ENCODE results near the gene PPP1R37. TPM values are rescaled to one million over a fixed set of nuclear protein-coding genes. Genes with fewer than 3 reads are reported as not detected.

Gene PPP1R37
- total RNA-seq, 2 experiments from 2014 or later = 13.3 to 15.3 TPM

DNA sequence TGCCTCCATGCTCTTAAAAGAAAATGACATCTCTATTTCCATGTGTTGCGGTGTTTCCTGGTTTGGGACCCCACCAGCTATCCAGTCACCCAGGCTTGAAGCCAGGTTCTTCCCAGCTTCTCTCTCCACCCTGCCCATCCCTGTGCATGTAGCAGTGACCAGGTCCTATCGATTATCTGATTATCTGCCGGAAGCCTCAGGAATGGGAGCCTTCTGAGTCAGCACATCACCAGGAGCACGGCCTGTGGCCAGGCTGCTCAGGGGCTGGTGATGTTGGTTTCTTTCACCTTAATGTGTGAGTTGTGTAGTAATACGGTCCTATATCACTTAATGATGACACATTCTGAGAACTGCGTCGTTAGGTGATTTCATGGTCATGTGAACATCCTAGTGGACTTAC lies 33.7 kb downstream of the PPP1R37 start:
- no peaks in the 10 kb centered on the region for H3K27me3 Mint-ChIP-seq
- H3K36me3 Mint-ChIP-seq = no peaks in the 10 kb centered on the region
- peaks cover 24% of the 10 kb centered on the region for H3K4me1 Mint-ChIP-seq
- no peak overlapping the region for H3K4me3 Mint-ChIP-seq
- H3K27ac Mint-ChIP-seq = no peak overlapping the region
- no peak for DNase-seq
- H3K9me3 Mint-ChIP-seq = no peaks in the 10 kb centered on the region

DNA sequence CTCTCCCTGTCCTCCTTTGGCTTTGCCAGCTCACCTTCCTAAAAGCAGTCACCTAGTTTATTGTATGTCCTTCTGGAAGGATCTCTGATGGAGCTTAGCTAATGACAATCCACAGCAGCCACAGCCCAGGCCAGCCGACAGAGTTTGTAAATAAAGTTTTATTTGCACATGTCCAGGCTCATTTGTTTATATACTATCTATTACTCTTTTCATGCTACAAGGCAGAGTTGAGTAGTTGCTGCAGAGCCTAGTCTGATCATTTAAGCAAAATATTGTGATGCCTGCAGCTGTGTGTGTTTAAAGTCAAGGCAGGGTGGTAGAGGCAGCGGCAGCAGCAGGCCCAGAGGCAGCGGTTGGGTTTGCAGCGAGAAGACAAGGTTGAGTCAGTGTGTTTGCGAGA lies 35.2 kb downstream of the PPP1R37 start:
- Mint-ChIP-seq H3K4me1 (peaks cover 16% of the 10 kb centered on the region), H3K4me3 (no peak overlapping the region), H3K27ac (no peak overlapping the region), H3K27me3 (no peaks in the 10 kb centered on the region), H3K36me3 (no peaks in the 10 kb centered on the region), H3K9me3 (no peaks in the 10 kb centered on the region)
- DNase-seq = no peak

DNA sequence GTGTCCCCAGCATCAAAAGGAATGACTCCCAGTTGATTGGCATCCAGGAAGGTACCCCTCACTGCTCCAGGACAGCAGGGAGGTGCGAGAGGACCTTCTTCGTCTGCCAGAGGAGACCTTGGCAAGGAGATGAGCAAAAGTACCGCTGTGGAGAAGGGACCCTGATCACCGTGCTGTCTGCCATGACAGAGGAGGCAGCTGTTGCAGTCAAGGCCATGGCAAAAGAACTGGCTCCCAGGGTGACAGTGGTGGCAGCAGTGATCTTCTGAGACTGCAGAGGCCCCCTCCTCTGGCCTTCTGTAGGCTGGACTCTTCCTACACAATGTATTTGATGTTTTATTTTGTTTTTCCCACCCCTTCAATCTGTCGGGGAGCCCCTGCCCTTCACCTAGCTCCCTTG lies 35.8 kb downstream of the PPP1R37 start:
- no peak overlapping the region for H3K27ac Mint-ChIP-seq
- no peaks in the 10 kb centered on the region for H3K9me3 Mint-ChIP-seq
- peaks cover 16% of the 10 kb centered on the region for H3K4me1 Mint-ChIP-seq
- no peak for DNase-seq
- H3K4me3 Mint-ChIP-seq = no peak overlapping the region
- no peaks in the 10 kb centered on the region for H3K36me3 Mint-ChIP-seq
- no peaks in the 10 kb centered on the region for H3K27me3 Mint-ChIP-seq

GRCh38 chr19:45130236-45130635 lies 37.3 kb downstream of the PPP1R37 start:
- H3K4me3 Mint-ChIP-seq = no peak overlapping the region
- no peak overlapping the region for H3K27ac Mint-ChIP-seq
- no peaks in the 10 kb centered on the region for H3K9me3 Mint-ChIP-seq
- peaks cover 16% of the 10 kb centered on the region for H3K4me1 Mint-ChIP-seq
- no peaks in the 10 kb centered on the region for H3K27me3 Mint-ChIP-seq
- H3K36me3 Mint-ChIP-seq = no peaks in the 10 kb centered on the region
- DNase-seq = no peak

- Mint-ChIP-seq H3K4me3 (no peak overlapping the region), H3K4me1 (peaks cover 11% of the 10 kb centered on the region), H3K27me3 (no peaks in the 10 kb centered on the region), H3K36me3 (no peaks in the 10 kb centered on the region), H3K9me3 (no peaks in the 10 kb centered on the region), H3K27ac (no peak overlapping the region)
- no peak for DNase-seq
Measured at GRCh38 chr19:45130888-45131615, 38.1 kb downstream of the PPP1R37 start.

DNA sequence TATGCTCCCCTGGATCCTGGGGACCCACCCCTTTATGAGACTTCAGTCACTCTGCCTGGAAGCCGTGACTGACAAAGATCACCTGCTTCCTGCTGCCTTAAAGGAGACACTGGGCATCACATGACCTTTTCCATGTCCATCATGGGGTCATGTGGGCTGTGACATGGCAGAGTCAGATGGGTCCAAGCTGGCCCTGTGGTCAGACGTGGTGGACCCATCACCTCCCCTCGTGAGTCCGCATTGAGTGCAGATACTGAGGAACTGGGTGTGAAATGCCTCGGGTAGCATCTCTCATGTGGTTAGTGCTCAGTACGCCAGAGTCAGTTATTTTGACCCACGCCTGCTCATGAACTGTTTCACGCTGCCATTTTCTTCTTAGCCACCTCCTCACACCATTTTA lies 40.7 kb downstream of the PPP1R37 start:
- no peaks in the 10 kb centered on the region for H3K27me3 Mint-ChIP-seq
- H3K9me3 Mint-ChIP-seq = no peaks in the 10 kb centered on the region
- no peak for DNase-seq
- no peak overlapping the region for H3K27ac Mint-ChIP-seq
- H3K4me3 Mint-ChIP-seq = no peak overlapping the region
- peaks cover 13% of the 10 kb centered on the region for H3K4me1 Mint-ChIP-seq
- H3K36me3 Mint-ChIP-seq = no peaks in the 10 kb centered on the region

DNA sequence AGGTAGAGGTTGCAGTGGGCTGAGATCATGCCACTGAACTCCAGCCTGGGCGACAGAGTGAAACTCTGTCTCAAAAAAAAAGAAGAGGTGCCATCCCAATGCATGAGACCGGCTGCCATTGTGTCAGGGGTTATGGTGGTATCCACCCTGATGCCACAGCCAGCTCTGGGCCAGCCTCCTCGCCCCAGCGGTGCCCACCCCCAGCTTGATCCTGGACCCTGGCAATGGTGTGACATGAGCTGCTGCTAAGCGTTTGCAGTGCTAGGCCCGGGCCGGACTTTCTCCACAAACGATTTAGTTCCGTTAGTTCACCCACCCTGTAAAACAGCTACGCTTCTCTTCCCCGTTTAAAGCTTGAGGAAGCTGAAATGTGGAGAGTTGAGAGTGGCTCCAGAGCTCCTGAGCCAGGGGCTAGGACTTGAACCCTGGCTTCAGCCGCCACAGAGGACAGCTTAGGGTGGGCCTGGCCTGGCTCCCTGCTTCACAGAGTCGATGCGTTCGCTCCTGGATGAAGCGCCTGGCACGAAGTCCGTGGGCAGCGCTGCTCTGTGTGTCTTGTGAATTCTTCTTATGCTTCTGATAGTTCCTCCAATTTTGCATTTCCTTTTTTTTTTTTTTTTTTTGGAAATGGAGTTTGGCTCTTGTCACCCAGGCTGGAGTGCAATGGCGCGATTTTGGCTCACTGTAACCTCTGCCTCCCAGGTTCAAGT lies 42.4 kb downstream of the PPP1R37 start:
- Mint-ChIP-seq H3K36me3 (no peaks in the 10 kb centered on the region), H3K9me3 (no peaks in the 10 kb centered on the region), H3K27ac (no peak overlapping the region), H3K4me3 (no peak overlapping the region), H3K27me3 (no peaks in the 10 kb centered on the region), H3K4me1 (peaks cover 13% of the 10 kb centered on the region)
- DNase-seq = no peak

GRCh38 chr19:45136507-45137178 lies 43.7 kb downstream of the PPP1R37 start:
- no peaks in the 10 kb centered on the region for H3K36me3 Mint-ChIP-seq
- no peak overlapping the region for H3K4me3 Mint-ChIP-seq
- H3K27ac Mint-ChIP-seq = no peak overlapping the region
- H3K27me3 Mint-ChIP-seq = no peaks in the 10 kb centered on the region
- H3K9me3 Mint-ChIP-seq = no peaks in the 10 kb centered on the region
- peaks cover 6% of the 10 kb centered on the region for H3K4me1 Mint-ChIP-seq
- DNase-seq = no peak

DNA sequence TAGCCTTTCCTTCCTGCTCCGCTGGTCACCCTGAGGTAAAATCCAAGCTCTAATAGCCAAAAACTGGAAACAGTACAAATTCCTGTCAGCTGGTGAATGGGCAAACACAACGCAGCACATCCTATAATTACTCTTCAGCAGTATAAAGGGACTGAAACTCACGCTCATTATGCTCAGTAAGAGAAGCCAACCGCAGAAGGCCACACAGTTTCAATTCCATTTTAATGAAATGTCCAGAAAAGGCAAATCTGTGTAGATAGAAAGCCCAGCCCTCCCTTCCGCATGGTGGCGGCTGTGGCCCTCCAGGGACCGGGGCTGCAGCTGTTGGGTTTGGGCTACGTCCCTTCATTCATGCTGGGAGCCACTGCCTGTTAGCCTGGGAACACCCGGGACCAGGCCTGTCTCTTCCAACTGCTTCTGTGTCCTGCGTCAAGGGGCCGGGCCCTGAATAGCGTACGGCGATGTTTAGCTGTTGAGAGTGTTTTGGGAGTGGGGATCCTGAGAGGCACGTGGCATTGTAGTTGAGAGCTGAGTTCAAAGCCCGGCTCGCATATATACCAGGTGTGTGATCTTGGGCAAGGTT lies 44.3 kb downstream of the PPP1R37 start:
- Mint-ChIP-seq H3K27me3 (no peaks in the 10 kb centered on the region), H3K4me1 (peaks cover 6% of the 10 kb centered on the region), H3K4me3 (no peak overlapping the region), H3K36me3 (no peaks in the 10 kb centered on the region), H3K9me3 (no peaks in the 10 kb centered on the region), H3K27ac (no peak overlapping the region)
- DNase-seq = no peak

- H3K4me3 Mint-ChIP-seq = no peak overlapping the region
- H3K27me3 Mint-ChIP-seq = no peaks in the 10 kb centered on the region
- no peak overlapping the region for H3K27ac Mint-ChIP-seq
- peaks cover 8% of the 10 kb centered on the region for H3K4me1 Mint-ChIP-seq
- H3K36me3 Mint-ChIP-seq = peaks cover 7% of the 10 kb centered on the region
- H3K9me3 Mint-ChIP-seq = no peaks in the 10 kb centered on the region
- no peak for DNase-seq
Measured at GRCh38 chr19:45138303-45138751, 45.3 kb downstream of the PPP1R37 start.

DNA sequence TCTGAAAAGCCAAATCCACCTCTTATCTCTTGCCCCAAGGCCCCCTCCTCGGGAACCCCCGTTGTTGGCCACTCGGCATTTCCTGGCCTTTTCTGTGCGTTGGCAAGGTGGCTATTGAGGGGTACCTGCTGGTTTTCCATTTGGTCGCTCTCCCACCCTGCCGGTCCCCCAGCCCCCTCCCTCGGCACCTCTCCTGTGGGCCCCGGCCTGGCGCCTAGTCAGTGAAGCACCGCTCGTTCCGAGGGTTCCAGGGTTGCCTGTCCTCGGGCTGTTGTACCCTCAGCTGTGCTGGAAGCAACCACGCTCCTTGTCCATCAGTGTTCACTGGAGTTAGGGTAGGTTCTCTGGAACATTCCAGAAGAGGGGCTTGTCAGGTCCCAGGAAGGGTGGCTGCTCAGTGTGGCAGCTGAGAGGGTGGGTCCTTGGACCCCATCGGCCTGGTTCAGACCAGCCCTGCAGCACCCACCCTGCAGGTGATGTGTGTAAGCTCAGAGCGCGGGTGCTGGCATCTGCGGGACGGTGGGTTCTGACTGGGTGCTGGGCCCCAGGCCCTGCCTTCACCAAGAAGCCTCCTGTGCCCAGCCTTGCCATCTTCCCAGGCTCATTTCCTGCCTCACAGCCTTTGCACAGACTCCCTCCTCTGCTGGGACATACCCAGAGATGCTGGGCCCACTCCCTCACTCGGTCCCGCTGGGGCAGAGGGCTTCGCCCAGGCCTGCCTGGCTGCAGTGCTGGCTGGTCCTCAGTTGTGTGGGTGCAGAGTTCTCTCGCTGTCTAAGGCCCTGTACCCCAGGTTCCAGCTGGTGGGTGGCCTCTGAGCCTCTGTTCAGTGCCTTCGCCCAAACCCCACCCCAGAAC lies 46.5 kb downstream of the PPP1R37 start:
- Mint-ChIP-seq H3K9me3 (no peaks in the 10 kb centered on the region), H3K27ac (no peak overlapping the region), H3K27me3 (no peaks in the 10 kb centered on the region), H3K4me3 (no peak overlapping the region), H3K36me3 (peaks cover 7% of the 10 kb centered on the region), H3K4me1 (peaks cover 8% of the 10 kb centered on the region)
- DNase-seq = no peak

DNA sequence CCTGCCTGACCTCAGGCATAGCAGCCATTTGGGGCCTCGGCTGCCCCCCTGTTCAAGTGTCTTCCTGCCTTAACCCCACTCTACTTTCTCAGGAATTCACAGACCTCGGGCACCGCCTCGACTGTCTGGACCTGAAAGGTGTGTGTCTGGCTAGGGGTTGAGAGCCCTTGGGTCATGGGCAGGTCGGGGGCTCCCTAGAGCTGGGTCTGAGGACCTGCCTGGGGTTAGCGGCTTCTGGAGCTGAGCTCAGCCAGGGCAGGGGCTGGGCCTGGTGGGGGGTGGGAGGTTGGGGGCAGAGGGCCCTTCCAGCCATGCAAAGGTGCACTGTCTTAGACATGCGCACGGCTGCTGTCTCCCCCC lies 47.1 kb downstream of the PPP1R37 start:
- H3K27me3 Mint-ChIP-seq = no peaks in the 10 kb centered on the region
- no peak overlapping the region for H3K4me3 Mint-ChIP-seq
- no peak overlapping the region for H3K27ac Mint-ChIP-seq
- H3K36me3 Mint-ChIP-seq = peaks cover 7% of the 10 kb centered on the region
- H3K4me1 Mint-ChIP-seq = peaks cover 8% of the 10 kb centered on the region
- no peak for DNase-seq
- no peaks in the 10 kb centered on the region for H3K9me3 Mint-ChIP-seq

- H3K36me3 Mint-ChIP-seq = peaks cover 7% of the 10 kb centered on the region
- peaks cover 8% of the 10 kb centered on the region for H3K4me1 Mint-ChIP-seq
- no peak for DNase-seq
- no peaks in the 10 kb centered on the region for H3K9me3 Mint-ChIP-seq
- H3K4me3 Mint-ChIP-seq = no peak overlapping the region
- H3K27ac Mint-ChIP-seq = no peak overlapping the region
- no peaks in the 10 kb centered on the region for H3K27me3 Mint-ChIP-seq
Measured at GRCh38 chr19:45140533-45140932, 47.6 kb downstream of the PPP1R37 start.

DNA sequence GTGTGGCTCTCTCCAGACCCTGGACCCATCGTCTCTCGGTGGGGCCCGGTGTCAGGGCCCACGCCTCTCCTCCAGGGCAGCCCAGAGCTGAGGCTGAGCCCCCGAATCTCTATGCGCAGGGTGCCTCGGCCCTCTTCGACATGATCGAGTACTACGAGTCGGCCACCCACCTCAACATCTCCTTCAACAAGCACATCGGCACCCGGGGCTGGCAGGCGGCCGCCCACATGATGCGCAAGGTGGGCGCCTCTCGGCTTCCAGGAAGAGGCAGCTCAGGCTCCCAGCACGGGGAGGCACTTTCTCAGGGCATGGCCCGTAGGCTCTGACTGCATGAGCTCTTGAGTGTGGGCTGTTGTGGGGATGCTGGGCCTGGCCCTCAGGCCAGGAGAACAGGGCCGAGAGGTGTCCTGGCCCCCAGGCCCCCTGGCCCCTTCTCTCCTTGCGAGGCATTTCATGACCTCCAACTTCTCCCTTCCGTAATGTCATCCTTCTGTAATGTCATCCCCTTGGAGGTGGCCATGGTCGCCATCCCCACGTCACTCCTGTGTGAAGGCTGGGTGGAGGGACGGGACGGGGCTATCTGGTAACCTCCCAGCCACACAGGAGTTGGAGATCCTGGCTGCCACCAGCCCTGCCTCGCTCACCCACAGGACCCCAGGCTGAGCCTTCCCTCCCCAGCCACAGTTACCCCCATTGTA lies 48.4 kb downstream of the PPP1R37 start:
- Mint-ChIP-seq H3K4me1 (peaks cover 8% of the 10 kb centered on the region), H3K4me3 (no peak overlapping the region), H3K36me3 (peaks cover 7% of the 10 kb centered on the region), H3K27me3 (no peaks in the 10 kb centered on the region), H3K27ac (no peak overlapping the region), H3K9me3 (no peaks in the 10 kb centered on the region)
- DNase-seq = no peak

All from activated naive CD8-positive, alpha-beta T cell treated with anti-CD3 and anti-CD28 coated beads for 36 hours (primary cell).